ENCODE measurements around the gene BIN2. TPM values are rescaled to one million over a fixed set of nuclear protein-coding genes. Genes with fewer than 3 reads are reported as not detected.
A peak's percentile ranks its signal among the peaks of the same experiment; 100 is the strongest.

Gene BIN2
- total RNA-seq, 1 donor from 2014 or later, result 45.4 TPM

DNA sequence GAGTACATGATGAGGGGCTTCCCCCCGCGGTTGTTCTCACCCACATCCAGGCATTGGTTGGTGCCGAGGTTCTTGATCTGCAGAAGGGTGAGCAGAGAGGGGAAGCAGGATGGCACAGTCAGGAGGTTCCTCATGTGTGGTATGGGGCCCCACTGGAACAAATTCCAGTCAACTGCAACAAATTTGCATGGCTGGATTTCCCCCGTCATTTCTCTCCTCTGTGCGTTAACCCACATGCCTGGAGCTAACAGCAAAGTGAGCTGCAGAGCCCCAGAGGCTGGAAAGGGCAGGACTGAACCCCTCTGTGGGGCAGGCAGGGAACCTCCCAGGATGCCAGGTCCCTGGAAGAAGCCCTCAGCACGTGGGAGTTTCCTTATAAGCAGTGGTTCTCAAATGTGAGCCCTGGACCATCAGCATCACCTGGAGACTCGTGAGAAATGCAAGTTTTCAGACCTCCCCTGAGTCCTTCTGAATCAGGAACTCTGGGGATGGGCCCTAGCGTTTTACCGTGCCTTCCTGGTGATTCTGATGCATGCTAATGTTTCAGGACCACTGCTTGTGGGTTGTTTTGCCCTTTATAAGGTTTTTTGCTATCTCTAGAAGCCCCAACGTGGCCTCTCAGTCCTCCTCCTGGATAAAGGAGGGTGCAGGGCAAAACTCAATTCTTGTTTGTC is 33.5 kb upstream of the BIN2 start:
- no peaks in the 10 kb centered on the region for H3K27me3 ChIP-seq (ENCODE audit: low read depth)
- H3K4me3 ChIP-seq, result no peak overlapping the region
- no peaks in the 10 kb centered on the region for H3K4me1 ChIP-seq
- H3K9me3 ChIP-seq, result no peaks in the 10 kb centered on the region
- DNase-seq (no peak), ATAC-seq (no peak)
- TF ChIP-seq, protein P1, sequence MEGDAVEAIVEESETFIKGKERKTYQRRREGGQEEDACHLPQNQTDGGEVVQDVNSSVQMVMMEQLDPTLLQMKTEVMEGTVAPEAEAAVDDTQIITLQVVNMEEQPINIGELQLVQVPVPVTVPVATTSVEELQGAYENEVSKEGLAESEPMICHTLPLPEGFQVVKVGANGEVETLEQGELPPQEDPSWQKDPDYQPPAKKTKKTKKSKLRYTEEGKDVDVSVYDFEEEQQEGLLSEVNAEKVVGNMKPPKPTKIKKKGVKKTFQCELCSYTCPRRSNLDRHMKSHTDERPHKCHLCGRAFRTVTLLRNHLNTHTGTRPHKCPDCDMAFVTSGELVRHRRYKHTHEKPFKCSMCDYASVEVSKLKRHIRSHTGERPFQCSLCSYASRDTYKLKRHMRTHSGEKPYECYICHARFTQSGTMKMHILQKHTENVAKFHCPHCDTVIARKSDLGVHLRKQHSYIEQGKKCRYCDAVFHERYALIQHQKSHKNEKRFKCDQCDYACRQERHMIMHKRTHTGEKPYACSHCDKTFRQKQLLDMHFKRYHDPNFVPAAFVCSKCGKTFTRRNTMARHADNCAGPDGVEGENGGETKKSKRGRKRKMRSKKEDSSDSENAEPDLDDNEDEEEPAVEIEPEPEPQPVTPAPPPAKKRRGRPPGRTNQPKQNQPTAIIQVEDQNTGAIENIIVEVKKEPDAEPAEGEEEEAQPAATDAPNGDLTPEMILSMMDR (IDR thresholded peaks at IDR 0.05), result no peak
- no peak overlapping the region for H3K27ac ChIP-seq
- intact Hi-C loops (cut with DNase I), result no loop called here
- no peaks in the 10 kb centered on the region for H3K36me3 ChIP-seq

DNA sequence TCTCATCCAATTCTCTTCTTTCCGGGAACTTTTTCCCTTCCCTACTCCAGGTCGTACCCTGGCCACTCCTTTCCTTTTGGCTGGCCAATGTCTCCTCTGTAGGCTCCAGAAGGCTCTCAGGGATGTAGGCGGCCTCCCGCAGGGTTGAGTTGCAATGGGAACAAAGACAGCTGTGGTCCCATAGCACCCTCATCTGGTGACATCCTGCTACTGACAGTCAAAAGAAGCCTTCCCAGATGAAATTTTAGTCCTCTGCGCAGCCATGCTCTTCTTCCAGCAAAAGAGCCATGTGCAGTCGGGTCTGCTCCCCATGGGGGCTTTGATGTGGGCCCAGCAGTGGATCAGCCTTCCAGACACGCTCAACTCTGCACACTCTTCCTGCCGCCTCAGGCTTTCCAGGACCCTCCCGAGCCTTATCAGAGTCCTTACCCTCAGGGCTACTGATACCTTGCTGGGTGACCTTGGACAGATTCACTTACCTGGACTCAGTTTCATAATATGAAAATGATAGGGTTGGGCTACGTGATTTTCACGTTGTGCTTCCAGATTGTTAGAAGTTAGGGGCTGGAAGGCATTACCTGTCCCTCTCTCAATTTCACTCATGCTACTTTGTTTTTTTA is 28.0 kb upstream of the BIN2 start:
- ATAC-seq (peak; percentile 59 to 77), DNase-seq (peak; percentile 49)
- H3K36me3 ChIP-seq, result no peaks in the 10 kb centered on the region
- no peak overlapping the region for H3K27ac ChIP-seq
- TF ChIP-seq, protein P1 (IDR thresholded peaks at IDR 0.05), result peak; percentile 56
- H3K9me3 ChIP-seq, result no peaks in the 10 kb centered on the region
- no peaks in the 10 kb centered on the region for H3K4me1 ChIP-seq
- no peak overlapping the region for H3K4me3 ChIP-seq
- no peaks in the 10 kb centered on the region for H3K27me3 ChIP-seq (ENCODE audit: low read depth)
- intact Hi-C loops (cut with DNase I), result no loop called here

DNA sequence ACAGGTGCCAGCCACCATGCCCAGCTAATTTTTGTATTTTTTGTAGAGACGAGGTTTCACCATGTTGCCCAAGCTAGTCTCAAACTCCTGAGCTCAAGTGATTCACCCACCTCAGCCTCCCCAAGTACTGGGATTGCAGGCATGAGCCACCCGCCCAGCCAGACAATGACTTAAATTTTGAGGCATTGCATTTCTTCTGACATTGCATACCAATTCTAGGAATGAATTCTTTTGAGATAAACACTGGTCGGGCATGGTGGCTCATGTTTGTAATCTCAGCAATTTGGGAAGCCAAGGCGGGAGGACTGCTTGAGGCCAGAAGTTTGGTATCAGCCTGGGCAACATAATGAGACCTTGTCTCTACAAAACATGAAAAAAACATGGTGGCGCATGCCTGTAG is 25.1 kb upstream of the BIN2 start:
- Histone ChIP-seq H3K36me3 (no peaks in the 10 kb centered on the region), H3K27ac (no peak overlapping the region), H3K9me3 (no peaks in the 10 kb centered on the region), H3K4me1 (no peaks in the 10 kb centered on the region), H3K27me3 (ENCODE audit: low read depth) (no peaks in the 10 kb centered on the region), H3K4me3 (no peak overlapping the region)
- no peak for DNase-seq
- TF ChIP-seq, protein P1 (IDR thresholded peaks at IDR 0.05), result no peak
- intact Hi-C loops (cut with DNase I), result no loop called here
- no peak for ATAC-seq

DNA sequence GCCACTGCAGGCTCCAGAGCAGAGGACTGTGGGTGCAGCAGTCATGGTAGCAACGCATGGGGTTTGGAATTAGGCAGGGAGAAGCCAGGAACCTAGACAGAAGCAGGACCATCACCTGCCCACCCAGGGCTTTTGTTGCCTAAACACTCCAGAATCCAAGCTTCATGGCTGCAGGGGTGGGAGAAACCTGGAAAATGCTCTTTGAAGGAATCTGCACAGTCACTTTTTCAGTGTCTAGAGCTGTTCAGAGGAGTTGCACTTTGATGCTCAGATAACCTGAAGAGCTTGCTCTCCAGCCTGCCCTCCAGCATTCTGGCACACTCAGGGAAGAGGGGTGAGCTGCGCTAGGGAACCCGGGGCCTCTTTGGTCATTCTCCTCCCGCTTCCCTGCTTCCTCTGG is 24.1 kb upstream of the BIN2 start:
- intact Hi-C loops (cut with DNase I), result no loop called here
- no peaks in the 10 kb centered on the region for H3K4me1 ChIP-seq
- no peak overlapping the region for H3K27ac ChIP-seq
- no peak overlapping the region for H3K4me3 ChIP-seq
- H3K9me3 ChIP-seq, result no peaks in the 10 kb centered on the region
- no peak for DNase-seq
- no peak for ATAC-seq
- no peaks in the 10 kb centered on the region for H3K36me3 ChIP-seq
- no peaks in the 10 kb centered on the region for H3K27me3 ChIP-seq (ENCODE audit: low read depth)
- TF ChIP-seq, protein P1 (IDR thresholded peaks at IDR 0.05), result no peak

DNA sequence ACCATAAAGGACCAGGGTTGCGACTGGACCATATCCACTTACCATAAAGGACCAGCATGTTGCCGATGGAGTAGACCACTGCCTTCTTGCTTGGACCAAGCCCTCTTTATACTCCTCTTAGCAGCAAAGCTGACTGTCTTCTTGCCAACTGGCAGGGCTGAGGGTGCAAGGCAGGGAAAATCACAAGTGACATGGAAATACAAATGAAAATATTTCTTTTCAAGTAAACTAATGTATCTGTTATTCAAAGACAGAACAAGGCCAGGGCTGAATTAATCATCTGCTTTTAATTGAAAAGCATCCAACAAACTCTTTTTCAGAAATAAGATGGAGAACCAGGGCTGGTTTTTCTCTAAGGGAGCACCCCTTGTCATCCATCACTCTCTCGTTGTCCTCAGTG is 22.6 kb upstream of the BIN2 start, which contains the start of gene CELA1:
CELA1 (minus strand) TSS at position 99 of the 400 bp plus-strand sequence; CDS start at position 58, 41 bp downstream.
- no peaks in the 10 kb centered on the region for H3K9me3 ChIP-seq
- H3K27ac ChIP-seq, result no peak within 1 kb of the TSS
- no peak for ATAC-seq
- H3K27me3 ChIP-seq (ENCODE audit: low read depth), result no peaks in the 10 kb centered on the region
- TF ChIP-seq, protein P1 (IDR thresholded peaks at IDR 0.05), result no peak
- no peak for DNase-seq
- no peaks in the 10 kb centered on the region for H3K36me3 ChIP-seq
- H3K4me3 ChIP-seq, result no peak within 1 kb of the TSS
- intact Hi-C loops (cut with DNase I), result no loop called here
- H3K4me1 ChIP-seq, result no peaks in the 10 kb centered on the region

Measured in lower lobe of right lung (tissue), 2 donors.